Measurements from ENCODE around the gene FANCF. TPM values are rescaled to one million over a fixed set of nuclear protein-coding genes. Genes with fewer than 3 reads are reported as not detected.

The FANCF gene
- total RNA-seq, 1 experiment from 2014 or later: 5.0 TPM

DNA sequence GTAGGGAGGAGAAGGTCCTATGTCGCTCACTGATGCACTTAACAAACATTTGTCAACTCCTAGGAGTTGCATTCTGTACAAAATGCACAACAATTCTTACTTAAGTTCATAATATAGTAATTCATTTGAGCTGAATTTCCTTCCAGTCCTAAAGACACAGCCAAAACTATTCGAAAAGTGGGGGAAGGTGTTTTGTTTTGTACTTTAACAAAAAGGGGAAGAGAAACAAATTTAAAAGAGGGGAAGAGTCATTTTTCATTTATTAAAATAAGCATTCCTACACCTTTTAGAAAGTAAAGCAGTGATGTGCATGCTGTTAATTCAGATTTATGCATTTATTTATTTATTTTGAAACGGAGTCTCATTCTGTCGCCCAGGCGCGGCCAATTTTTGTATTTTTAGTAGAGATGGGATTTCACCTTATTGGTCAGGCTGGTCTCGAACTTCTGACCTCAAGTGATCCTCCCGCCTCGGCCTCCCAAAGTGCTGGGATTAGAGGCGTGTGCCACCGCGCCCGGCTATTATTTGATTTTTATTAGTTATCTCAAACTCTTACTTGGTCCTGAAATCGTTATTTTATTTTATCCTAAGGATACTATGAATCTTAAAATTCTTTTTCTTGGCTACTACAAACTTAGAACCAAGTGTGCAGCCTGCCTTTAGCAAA is 1.1 kb upstream of the FANCF start:
- BruUV-seq (replicated peaks): no TSS peak
- Histone ChIP-seq H3K79me2 (ENCODE audit: low read length) (peaks cover 11% of the 10 kb centered on the region; the same call in 1 of the 2 replicates), H3K4me3 (ENCODE audit: low read length) (0 out of 2 replicates have a peak overlapping the region, but pooled peaks have one; percentile 85), H3K9ac (ENCODE audit: low read length) (no peak overlapping the region), H2AFZ (ENCODE audit: low read length) (0 out of 2 replicates have a peak overlapping the region, but pooled peaks have one; percentile 91), H3K27ac (ENCODE audit: low read length) (no peak overlapping the region), H3K36me3 (ENCODE audit: low read depth, low read length) (no peaks in the 10 kb centered on the region), H3F3A (ENCODE audit: low read length, unreplicated experiment) (no peaks in the 10 kb centered on the region), H3K4me1 (ENCODE audit: insufficient read depth, low read length) (peaks cover 3% of the 10 kb centered on the region; the same call in 1 of the 2 replicates), H4K20me1 (ENCODE audit: low read length) (no peaks in the 10 kb centered on the region), H3K4me2 (ENCODE audit: low read length) (0 out of 2 replicates have a peak overlapping the region, but pooled peaks have one; percentile 91), H3K27me3 (ENCODE audit: low read length) (no peaks in the 10 kb centered on the region), H3K9me2 (replicated peaks; ENCODE audit: low read length) (no peaks in the 10 kb centered on the region), H3K9me3 (ENCODE audit: low read length) (no peaks in the 10 kb centered on the region)
- CTCF ChIA-PET: no interaction called here
- TF ChIP-seq EZH2 (IDR thresholded peaks at IDR 0.05; ENCODE audit: low read length, unreplicated experiment): no peak
- TF ChIP-seq EZH2phosphoT487 (IDR thresholded peaks at IDR 0.05; ENCODE audit: borderline replicate concordance, low read length): no peak
- TF ChIP-seq, protein P1, sequence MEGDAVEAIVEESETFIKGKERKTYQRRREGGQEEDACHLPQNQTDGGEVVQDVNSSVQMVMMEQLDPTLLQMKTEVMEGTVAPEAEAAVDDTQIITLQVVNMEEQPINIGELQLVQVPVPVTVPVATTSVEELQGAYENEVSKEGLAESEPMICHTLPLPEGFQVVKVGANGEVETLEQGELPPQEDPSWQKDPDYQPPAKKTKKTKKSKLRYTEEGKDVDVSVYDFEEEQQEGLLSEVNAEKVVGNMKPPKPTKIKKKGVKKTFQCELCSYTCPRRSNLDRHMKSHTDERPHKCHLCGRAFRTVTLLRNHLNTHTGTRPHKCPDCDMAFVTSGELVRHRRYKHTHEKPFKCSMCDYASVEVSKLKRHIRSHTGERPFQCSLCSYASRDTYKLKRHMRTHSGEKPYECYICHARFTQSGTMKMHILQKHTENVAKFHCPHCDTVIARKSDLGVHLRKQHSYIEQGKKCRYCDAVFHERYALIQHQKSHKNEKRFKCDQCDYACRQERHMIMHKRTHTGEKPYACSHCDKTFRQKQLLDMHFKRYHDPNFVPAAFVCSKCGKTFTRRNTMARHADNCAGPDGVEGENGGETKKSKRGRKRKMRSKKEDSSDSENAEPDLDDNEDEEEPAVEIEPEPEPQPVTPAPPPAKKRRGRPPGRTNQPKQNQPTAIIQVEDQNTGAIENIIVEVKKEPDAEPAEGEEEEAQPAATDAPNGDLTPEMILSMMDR (conservative IDR thresholded peaks at IDR 0.05; ENCODE audit: low read depth, low read length): no peak
- intact Hi-C loops (cut with micrococcal nuclease): no loop called here
- POLR2A ChIA-PET (ENCODE audit: unreplicated experiment): no interaction called here
- DNase-seq: no peak
- no peak for ATAC-seq

DNA sequence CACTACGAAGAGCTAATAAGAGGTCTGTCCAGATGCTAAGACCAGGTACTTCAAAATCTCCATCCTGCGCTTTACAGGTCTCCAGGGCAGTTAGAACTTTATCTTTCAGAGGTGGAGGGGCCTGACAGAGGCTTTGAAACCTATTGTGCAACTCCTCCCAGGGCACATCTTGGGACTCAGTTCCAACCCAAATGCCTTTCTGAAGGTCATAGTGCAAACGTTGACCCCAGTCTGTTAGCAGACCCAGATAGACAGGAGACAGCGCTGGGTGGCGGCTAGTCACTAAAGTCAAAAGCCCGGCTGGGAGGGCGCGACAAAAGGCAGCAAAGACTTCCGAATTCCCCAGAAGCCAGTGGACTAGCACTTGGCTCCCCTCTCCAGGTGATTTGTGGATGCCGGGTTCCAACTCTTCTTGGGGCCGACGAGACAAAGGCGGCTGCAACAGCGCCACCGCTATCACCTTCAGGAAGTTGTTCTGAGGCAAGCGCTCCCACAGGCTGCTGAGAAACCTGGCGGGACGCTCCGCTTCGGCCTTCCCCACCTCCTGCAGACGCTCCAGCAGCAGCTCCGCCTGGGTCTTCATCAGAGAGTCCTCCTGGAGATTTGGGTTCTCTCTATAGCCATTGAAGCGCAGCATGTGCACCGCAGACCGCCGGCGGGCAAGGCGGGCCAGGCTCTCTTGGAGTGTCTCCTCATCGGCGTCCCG is 728 bp downstream of the FANCF start:
- intact Hi-C loops (cut with micrococcal nuclease): no loop called here
- DNase-seq (peak; percentile 60), ATAC-seq (peak; percentile 63)
- H3K79me2 ChIP-seq (ENCODE audit: low read length): peaks cover 11% of the 10 kb centered on the region; the same call in 1 of the 2 replicates
- no peaks in the 10 kb centered on the region for H3F3A ChIP-seq (ENCODE audit: low read length, unreplicated experiment)
- no peaks in the 10 kb centered on the region for H3K36me3 ChIP-seq (ENCODE audit: low read depth, low read length)
- BruUV-seq (replicated peaks): no TSS peak
- peak overlapping the region; percentile 91 for H2AFZ ChIP-seq (ENCODE audit: low read length)
- H3K4me3 ChIP-seq (ENCODE audit: low read length): peak overlapping the region; percentile 85
- peak overlapping the region; percentile 82 for H3K27ac ChIP-seq (ENCODE audit: low read length)
- H3K9ac ChIP-seq (ENCODE audit: low read length): peak overlapping the region; percentile 84
- H3K4me1 ChIP-seq (ENCODE audit: insufficient read depth, low read length): peaks cover 3% of the 10 kb centered on the region; the same call in 1 of the 2 replicates
- no peaks in the 10 kb centered on the region for H4K20me1 ChIP-seq (ENCODE audit: low read length)
- ChIA-PET CTCF (no interaction called here), POLR2A (ENCODE audit: unreplicated experiment) (no interaction called here)
- H3K27me3 ChIP-seq (ENCODE audit: low read length): no peaks in the 10 kb centered on the region
- TF ChIP-seq, protein P1 (conservative IDR thresholded peaks at IDR 0.05; ENCODE audit: low read depth, low read length): peak; percentile 61
- TF ChIP-seq EZH2 (IDR thresholded peaks at IDR 0.05; ENCODE audit: low read length, unreplicated experiment) (no peak), EZH2phosphoT487 (IDR thresholded peaks at IDR 0.05; ENCODE audit: borderline replicate concordance, low read length) (no peak)
- no peaks in the 10 kb centered on the region for H3K9me2 ChIP-seq (replicated peaks; ENCODE audit: low read length)
- H3K4me2 ChIP-seq (ENCODE audit: low read length): peak overlapping the region; percentile 91
- no peaks in the 10 kb centered on the region for H3K9me3 ChIP-seq (ENCODE audit: low read length)

DNA sequence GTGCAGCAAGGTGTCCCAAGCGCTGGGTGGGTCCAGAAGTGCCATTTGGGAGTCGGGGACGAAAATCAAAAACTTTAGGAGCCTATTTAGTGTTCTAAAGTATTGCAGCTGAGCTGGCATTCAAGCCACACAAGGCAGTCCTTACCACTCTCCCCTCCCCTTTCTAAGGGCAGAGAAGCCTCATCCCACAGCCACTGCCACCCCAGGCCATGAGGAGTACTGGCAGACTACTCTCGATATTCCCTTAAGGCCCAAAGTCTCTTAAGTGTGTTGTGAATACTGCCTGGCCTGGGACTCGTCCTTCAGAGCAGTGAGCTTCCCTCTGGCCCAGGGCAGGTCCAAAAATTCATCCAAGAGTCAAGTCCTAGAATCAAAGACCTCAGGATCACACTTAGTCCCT is 7.8 kb downstream of the FANCF start:
- Histone ChIP-seq H3K36me3 (ENCODE audit: low read depth, low read length) (no peaks in the 10 kb centered on the region), H3K27ac (ENCODE audit: low read length) (no peak overlapping the region), H3K9me3 (ENCODE audit: low read length) (no peaks in the 10 kb centered on the region), H3K4me3 (ENCODE audit: low read length) (no peak overlapping the region), H2AFZ (ENCODE audit: low read length) (no peak overlapping the region), H3K79me2 (ENCODE audit: low read length) (no peaks in the 10 kb centered on the region), H3K9ac (ENCODE audit: low read length) (no peak overlapping the region), H3K4me1 (ENCODE audit: insufficient read depth, low read length) (no peaks in the 10 kb centered on the region), H4K20me1 (ENCODE audit: low read length) (no peaks in the 10 kb centered on the region), H3K4me2 (ENCODE audit: low read length) (no peak overlapping the region), H3F3A (ENCODE audit: low read length, unreplicated experiment) (no peaks in the 10 kb centered on the region), H3K9me2 (replicated peaks; ENCODE audit: low read length) (no peaks in the 10 kb centered on the region), H3K27me3 (ENCODE audit: low read length) (no peaks in the 10 kb centered on the region)
- ChIA-PET POLR2A (ENCODE audit: unreplicated experiment) (no interaction called here), CTCF (no interaction called here)
- intact Hi-C loops (cut with micrococcal nuclease): no loop called here
- no peak for DNase-seq
- no peak for ATAC-seq
- no TSS peak for BruUV-seq (replicated peaks)
- no peak for TF ChIP-seq EZH2 (IDR thresholded peaks at IDR 0.05; ENCODE audit: low read length, unreplicated experiment)
- TF ChIP-seq, protein P1 (conservative IDR thresholded peaks at IDR 0.05; ENCODE audit: low read depth, low read length): no peak
- no peak for TF ChIP-seq EZH2phosphoT487 (IDR thresholded peaks at IDR 0.05; ENCODE audit: borderline replicate concordance, low read length)

Data from PC-3 (cell line).